GM21717 (cell line): ENCODE data around the gene DUSP14.

Source experiments
- ATAC-seq: cut with Tn5 transposase; IDR thresholded peaks from one replicate; pipeline ENCODE4 v1.9.1; 2021; ENCODE audit warnings: mild to moderate bottlenecking, moderate library complexity; ENCODE audit not compliant: unreplicated experiment

The DUSP14 gene

GRCh38 chr17:37553401-37553966 is 63.8 kb downstream of the DUSP14 start:
- ATAC-seq, result no peak

- ATAC-seq, result no peak
Observed at GRCh38 chr17:37555386-37555785, 65.7 kb downstream of the DUSP14 start.

- ATAC-seq, result no peak
Observed at GRCh38 chr17:37557482-37557881, 67.8 kb downstream of the DUSP14 start.

GRCh38 chr17:37558299-37558698 is 68.6 kb downstream of the DUSP14 start:
- no peak for ATAC-seq

- ATAC-seq, result no peak
Observed at GRCh38 chr17:37562016-37562745, 72.5 kb downstream of the DUSP14 start.
